PFSK-1 (cell line): ENCODE measurements around the gene IPCEF1.

ENCODE experiments used
- POLR2AphosphoS5 ChIP-seq: IDR thresholded peaks from 2 replicates; pipeline ENCODE4 v1.6.1; 2012; ENCODE audit warnings: low read depth, mild to moderate bottlenecking, control low read depth, low read length, moderate library complexity
- REST ChIP-seq, 2 experiments: IDR thresholded peaks; 2 replicates each; pipeline versions ENCODE4 v1.6.1 to v1.8.0; 2011 to 2012; ENCODE audit warnings: low read depth in 2 of 2, low read length in 2 of 2, control low read depth in 1 of 2, inconsistent platforms in 1 of 2, mild to moderate bottlenecking in 1 of 2, moderate library complexity in 1 of 2; ENCODE audit not compliant: insufficient read depth in 1 of 2
- TAF1 ChIP-seq: IDR thresholded peaks from 2 replicates; pipeline ENCODE4 v1.6.1; 2012; ENCODE audit warnings: low read length, control low read depth, borderline replicate concordance; ENCODE audit not compliant: insufficient read depth

GRCh38 chr6:154169193-154169847 is 187.3 kb downstream of the IPCEF1 start:
- TF ChIP-seq POLR2AphosphoS5, result no peak
- no peak for TF ChIP-seq REST (IDR thresholded peaks at IDR 0.05; ENCODE audit: insufficient read depth in 1 of 2, low read depth in 2 of 2, low read length in 2 of 2)
- TF ChIP-seq TAF1, result no peak
